GM13977 (cell line): ENCODE measurements around the gene RGS17.
"Not testable (repeated sequence)": the region's sequence is repeated elsewhere in the genome, so short reads cannot be mapped to it uniquely, and the experiment has no call there.

Experiments
- DNase-seq: peaks from one replicate; pipeline ENCODE4 v3.0.0; 2012; ENCODE audit warnings: low spot score
- in situ Hi-C: fragments of 300-500 bp; cut with MboI; formaldehyde crosslinking; loops from one replicate; pipeline ENCODE4 v1.12.0; 2022; ENCODE audit warnings: low sequenced_read_pairs, low pct_unique_long_range_greater_than_20kb, mixed read lengths, inconsistent platforms; ENCODE audit not compliant: unreplicated experiment
- TF ChIP-seq, protein P1 (sequence below): IDR thresholded peaks from 2 replicates; pipeline ENCODE4 v1.5.1; 2012; ENCODE audit warnings: mild to moderate bottlenecking, control low read depth; ENCODE audit not compliant: insufficient read depth; ENCODE audit errors: extremely low read depth, missing control alignments

RGS17 gene

GRCh38 chr6:152976749-152977148 is 154.3 kb downstream of the RGS17 start:
- TF ChIP-seq, protein P1, sequence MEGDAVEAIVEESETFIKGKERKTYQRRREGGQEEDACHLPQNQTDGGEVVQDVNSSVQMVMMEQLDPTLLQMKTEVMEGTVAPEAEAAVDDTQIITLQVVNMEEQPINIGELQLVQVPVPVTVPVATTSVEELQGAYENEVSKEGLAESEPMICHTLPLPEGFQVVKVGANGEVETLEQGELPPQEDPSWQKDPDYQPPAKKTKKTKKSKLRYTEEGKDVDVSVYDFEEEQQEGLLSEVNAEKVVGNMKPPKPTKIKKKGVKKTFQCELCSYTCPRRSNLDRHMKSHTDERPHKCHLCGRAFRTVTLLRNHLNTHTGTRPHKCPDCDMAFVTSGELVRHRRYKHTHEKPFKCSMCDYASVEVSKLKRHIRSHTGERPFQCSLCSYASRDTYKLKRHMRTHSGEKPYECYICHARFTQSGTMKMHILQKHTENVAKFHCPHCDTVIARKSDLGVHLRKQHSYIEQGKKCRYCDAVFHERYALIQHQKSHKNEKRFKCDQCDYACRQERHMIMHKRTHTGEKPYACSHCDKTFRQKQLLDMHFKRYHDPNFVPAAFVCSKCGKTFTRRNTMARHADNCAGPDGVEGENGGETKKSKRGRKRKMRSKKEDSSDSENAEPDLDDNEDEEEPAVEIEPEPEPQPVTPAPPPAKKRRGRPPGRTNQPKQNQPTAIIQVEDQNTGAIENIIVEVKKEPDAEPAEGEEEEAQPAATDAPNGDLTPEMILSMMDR = no peak
- in situ Hi-C loops = no loop called here
- DNase-seq = no peak

DNA sequence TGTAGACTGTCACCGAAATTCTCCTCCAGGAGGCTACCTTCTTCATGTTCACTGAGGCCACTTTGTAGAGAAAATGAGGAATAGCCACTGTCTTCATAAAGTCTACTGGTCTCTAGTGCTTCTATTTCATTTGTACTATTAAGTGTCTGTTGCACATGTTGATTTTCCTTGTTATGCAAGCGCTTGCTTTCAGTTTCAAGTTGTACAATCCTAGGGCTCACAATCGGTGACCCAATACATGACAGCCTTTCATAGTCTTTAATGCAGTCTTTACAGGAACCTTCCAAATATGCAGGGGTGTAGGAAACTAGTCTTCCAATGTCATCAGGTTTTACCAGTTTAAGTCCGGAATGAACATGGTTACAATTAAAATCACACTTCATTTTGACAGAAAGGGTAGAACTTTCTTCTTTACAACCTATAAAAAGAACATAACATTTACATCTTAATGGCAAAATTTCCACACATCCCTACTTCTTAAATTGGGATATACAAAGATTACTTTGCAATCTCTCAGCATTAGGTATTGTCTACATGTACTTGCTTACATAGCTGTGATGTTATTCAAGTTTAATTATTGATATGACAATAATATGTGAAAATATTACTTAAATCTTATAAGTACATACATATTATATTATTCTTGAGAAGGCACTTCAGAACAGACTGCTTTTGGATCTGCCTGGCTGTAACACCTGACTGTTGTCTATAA is 155.7 kb downstream of the RGS17 start:
- in situ Hi-C loops = no loop called here
- TF ChIP-seq, protein P1 = no peak
- DNase-seq = no peak

GRCh38 chr6:152973916-152974315 is 157.2 kb downstream of the RGS17 start:
- in situ Hi-C loops = no loop called here

GRCh38 chr6:152969688-152970418 is 161.2 kb downstream of the RGS17 start:
- TF ChIP-seq, protein P1 = no peak
- DNase-seq = no peak
- in situ Hi-C loops = no loop called here

More at GRCh38 chr6:152973916-152974315, 157.2 kb downstream of the RGS17 start:
- no peak for DNase-seq
- TF ChIP-seq, protein P1 = no peak

GRCh38 chr6:152966168-152966894 is 164.8 kb downstream of the RGS17 start:
- in situ Hi-C loops, DNase-seq: not testable (repeated sequence)

DNA sequence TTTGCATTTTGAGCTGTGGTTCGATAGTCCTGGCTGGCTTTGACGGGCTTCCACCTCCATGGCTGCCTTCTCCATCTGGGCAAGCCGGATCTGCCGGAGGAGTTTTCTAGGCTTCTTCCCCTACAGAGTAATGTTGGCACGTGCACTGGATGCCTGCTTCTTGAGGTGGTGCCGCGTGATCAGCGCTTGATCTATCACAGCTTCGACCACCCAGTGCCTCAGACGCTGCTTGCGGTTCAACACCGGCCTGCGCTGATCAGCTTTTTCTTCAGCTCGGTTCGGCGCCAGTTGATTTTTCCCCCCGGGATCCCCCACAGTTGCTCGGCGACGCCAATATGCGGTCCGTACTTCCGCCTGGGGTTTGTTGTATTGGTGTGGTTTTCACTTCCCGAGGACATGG is 171.7 kb downstream of the RGS17 start:
- TF ChIP-seq, protein P1 = no peak
- DNase-seq = no peak
- in situ Hi-C loops = no loop called here
